Measurements from ENCODE around the gene ZNF331. TPM values are rescaled to one million over a fixed set of nuclear protein-coding genes. Genes with fewer than 3 reads are reported as not detected.

ZNF331 gene
- total RNA-seq, 1 experiment from 2014 or later: 56.7 TPM

GRCh38 chr19:53520547-53521372 lies 17.2 kb upstream of the ZNF331 start (continued):
- TF ChIP-seq E2F1 (CRISPR knock-in tag; IDR thresholded peaks at IDR 0.05): 0 out of 2 replicates have a peak, but pooled peaks have one; percentile 9
- TF ChIP-seq RORB (CRISPR knock-in tag; IDR thresholded peaks at IDR 0.05): no peak
- TF ChIP-seq E2F4 (CRISPR knock-in tag; IDR thresholded peaks at IDR 0.05; ENCODE audit: borderline replicate concordance, low read depth): peak; percentile 97
- TF ChIP-seq CDX4 (CRISPR knock-in tag; IDR thresholded peaks at IDR 0.05; ENCODE audit: borderline replicate concordance): no peak
- TF ChIP-seq NFE2L1 (CRISPR knock-in tag; IDR thresholded peaks at IDR 0.05): peak; percentile 80; the same call in 1 of the 2 replicates
- TF ChIP-seq SMAD3 (CRISPR knock-in tag; IDR thresholded peaks at IDR 0.05; ENCODE audit: borderline replicate concordance): 0 out of 2 replicates have a peak, but pooled peaks have one; percentile 59
- peak; percentile 82; the same call in 1 of the 2 replicates for TF ChIP-seq ZNF232 (CRISPR knock-in tag; IDR thresholded peaks at IDR 0.05)
- no peak for TF ChIP-seq ETV6 (CRISPR knock-in tag; IDR thresholded peaks at IDR 0.05)
- TF ChIP-seq TEAD4 (CRISPR knock-in tag; IDR thresholded peaks at IDR 0.05): 0 out of 2 replicates have a peak, but pooled peaks have one; percentile 18
- TF ChIP-seq NFYB (CRISPR knock-in tag; conservative IDR thresholded peaks at IDR 0.05; ENCODE audit: low read depth): 0 out of 2 replicates have a peak, but pooled peaks have one; percentile 21
- TF ChIP-seq USF2 (CRISPR knock-in tag; IDR thresholded peaks at IDR 0.05): peak; percentile 53; the same call in 1 of the 2 replicates
- peak; percentile 90; the same call in 1 of the 2 replicates for TF ChIP-seq ZNF532 (CRISPR knock-in tag; IDR thresholded peaks at IDR 0.05; ENCODE audit: borderline replicate concordance)
- no peak for TF ChIP-seq ESRRA (CRISPR knock-in tag; IDR thresholded peaks at IDR 0.05; ENCODE audit: borderline replicate concordance)
- peak; percentile 87; the same call in 1 of the 2 replicates for TF ChIP-seq ZBTB43 (CRISPR knock-in tag; IDR thresholded peaks at IDR 0.05)
- peak; percentile 72; the same call in 1 of the 2 replicates for TF ChIP-seq TP53 (CRISPR knock-in tag; IDR thresholded peaks at IDR 0.05)
- peak; percentile 71 for TF ChIP-seq E2F5 (CRISPR knock-in tag; IDR thresholded peaks at IDR 0.05)
- peak; percentile 82 for TF ChIP-seq SP1 (CRISPR knock-in tag; conservative IDR thresholded peaks at IDR 0.05)
- TF ChIP-seq JUN (CRISPR knock-in tag; IDR thresholded peaks at IDR 0.05): 0 out of 2 replicates have a peak, but pooled peaks have one; percentile 28
- peak; percentile 77; the same call in 1 of the 2 replicates for TF ChIP-seq CBFB (CRISPR knock-in tag; IDR thresholded peaks at IDR 0.05; ENCODE audit: low read depth)
- 0 out of 2 replicates have a peak, but pooled peaks have one; percentile 20 for TF ChIP-seq ZNF281 (CRISPR knock-in tag; IDR thresholded peaks at IDR 0.05)

All from WTC11 (cell line).